ENCODE data around the gene TNNT2.

- no peak for TF ChIP-seq CTCF (conservative IDR thresholded peaks at IDR 0.05)
- no peak for TF ChIP-seq EZH2 (IDR thresholded peaks at IDR 0.05; ENCODE audit: low read depth)
Observed at GRCh38 chr1:201364808-201365105, 12.7 kb downstream of the TNNT2 start.

Data from PC-9 (cell line).